Cardiac fibroblast (primary cell): ENCODE results near the gene VANGL1.

Experiments
- DNase-seq, 2 donors: peaks; one replicate each; pipeline versions ENCODE4 v3.0.0 to v3.0.0-alpha.2; 2010; ENCODE audit warnings: low read depth in 2 of 2
- H3K4me3 ChIP-seq, 2 donors: replicated peaks in 1 of 2; 1 replicate in 1 of 2; 2 replicates in 1 of 2; pipeline ENCODE4 v1.5.1; 2011; ENCODE audit warnings: low read depth in 2 of 2, low read length in 2 of 2, mild to moderate bottlenecking in 2 of 2, moderate library complexity in 1 of 2
- TF ChIP-seq, protein P1 (sequence below): IDR thresholded peaks from one replicate; pipeline ENCODE4 v1.5.1; 2011; ENCODE audit warnings: low read depth, mild to moderate bottlenecking, low read length, inconsistent platforms

Gene VANGL1

DNA sequence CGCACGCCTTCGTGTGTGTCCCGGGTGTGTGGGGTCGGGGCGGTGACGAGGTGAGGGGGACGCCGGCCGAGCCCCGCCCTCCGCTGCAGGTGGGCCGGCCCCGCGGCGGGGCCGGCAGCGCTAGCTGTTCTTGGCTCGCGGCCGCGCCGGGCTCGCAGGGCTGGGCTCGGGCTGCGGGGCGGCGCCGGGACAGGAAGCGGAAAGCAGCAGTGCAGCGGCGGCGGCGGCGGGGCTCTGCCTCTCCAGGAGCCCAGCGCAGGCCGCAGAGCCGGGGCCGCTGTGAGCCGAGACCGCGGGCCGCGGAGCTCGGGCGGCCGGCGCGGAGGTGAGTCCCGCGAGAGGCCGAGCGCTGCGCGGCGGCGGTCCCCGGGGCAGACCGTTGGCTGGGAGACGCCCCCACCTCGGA lies at the start of gene VANGL1:
Gene VANGL1, plus strand, starts transcription at position 209 of the 406 bp plus-strand sequence. CDS start 9,444 bp downstream, outside the sequence.
- peak within 1 kb of the TSS; percentile 85 to 93 for H3K4me3 ChIP-seq
- TF ChIP-seq, protein P1, sequence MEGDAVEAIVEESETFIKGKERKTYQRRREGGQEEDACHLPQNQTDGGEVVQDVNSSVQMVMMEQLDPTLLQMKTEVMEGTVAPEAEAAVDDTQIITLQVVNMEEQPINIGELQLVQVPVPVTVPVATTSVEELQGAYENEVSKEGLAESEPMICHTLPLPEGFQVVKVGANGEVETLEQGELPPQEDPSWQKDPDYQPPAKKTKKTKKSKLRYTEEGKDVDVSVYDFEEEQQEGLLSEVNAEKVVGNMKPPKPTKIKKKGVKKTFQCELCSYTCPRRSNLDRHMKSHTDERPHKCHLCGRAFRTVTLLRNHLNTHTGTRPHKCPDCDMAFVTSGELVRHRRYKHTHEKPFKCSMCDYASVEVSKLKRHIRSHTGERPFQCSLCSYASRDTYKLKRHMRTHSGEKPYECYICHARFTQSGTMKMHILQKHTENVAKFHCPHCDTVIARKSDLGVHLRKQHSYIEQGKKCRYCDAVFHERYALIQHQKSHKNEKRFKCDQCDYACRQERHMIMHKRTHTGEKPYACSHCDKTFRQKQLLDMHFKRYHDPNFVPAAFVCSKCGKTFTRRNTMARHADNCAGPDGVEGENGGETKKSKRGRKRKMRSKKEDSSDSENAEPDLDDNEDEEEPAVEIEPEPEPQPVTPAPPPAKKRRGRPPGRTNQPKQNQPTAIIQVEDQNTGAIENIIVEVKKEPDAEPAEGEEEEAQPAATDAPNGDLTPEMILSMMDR = no peak
- DNase-seq = peak; percentile 56 to 69

DNA sequence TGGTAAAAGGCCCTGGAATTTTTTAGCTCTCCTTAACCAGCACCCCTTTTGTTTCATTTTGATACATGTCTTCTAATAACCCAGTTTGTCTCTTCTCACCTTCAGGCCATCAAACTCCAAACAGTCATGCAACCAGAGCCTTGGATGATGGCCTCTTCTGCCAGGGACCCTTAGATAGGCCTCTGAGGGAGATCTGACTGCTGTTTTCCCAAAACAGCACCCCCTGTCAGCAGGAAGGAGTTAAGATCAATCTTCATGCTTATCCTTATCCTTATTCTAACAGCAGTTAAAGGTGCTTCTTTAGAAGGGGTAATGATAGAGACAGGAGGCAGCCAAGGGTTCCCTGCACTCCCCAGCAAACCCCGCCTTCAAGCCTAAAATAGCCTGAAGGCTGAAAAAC lies 49.5 kb upstream of the VANGL1 start:
- TF ChIP-seq, protein P1 = no peak
- DNase-seq = no peak
- H3K4me3 ChIP-seq = no peak overlapping the region

DNA sequence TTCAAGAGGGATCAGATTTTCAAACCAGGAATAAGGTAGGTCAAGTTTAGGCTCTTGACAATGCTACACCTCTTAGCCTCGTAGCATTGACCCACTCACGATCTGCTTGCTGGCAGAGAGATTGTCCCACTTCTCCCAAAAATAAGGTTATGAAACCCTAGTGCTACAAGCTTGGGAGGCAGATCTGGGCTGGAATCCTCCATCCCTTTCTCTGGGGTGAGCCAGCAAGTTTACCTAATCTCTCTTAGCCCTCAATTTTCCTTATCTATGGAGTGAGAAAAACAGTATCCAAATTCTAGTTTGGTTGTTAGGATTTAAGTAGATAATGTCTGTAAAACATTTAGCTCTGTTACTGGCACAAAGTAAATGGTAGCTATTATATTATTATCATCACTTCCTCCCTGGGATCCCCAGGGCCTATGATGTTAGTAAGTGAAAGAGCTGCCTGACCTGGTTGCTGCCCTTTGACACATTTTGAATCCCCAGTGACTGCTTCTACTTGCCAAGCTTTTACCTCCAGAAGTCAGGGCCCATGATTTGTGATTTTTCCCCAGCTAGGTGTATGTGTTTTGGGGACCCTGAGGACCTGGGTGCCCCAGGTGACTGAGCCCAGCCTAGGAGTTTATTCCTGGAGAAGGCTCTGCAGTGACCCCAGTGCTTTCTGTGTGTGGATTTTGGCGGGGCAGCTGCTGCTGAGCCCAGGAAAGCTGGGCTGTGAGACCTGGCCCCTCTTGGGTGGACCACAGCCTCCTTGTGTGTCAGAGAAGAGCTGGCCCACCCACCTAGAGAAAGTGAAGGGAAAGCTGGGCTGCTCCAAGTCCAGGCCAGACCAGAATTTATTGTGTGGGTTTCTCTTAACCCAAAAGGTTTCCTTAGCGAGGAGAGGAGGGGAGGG lies 48.2 kb upstream of the VANGL1 start:
- peak; percentile 3 to 61 for DNase-seq
- TF ChIP-seq, protein P1 = no peak
- H3K4me3 ChIP-seq = no peak overlapping the region

DNA sequence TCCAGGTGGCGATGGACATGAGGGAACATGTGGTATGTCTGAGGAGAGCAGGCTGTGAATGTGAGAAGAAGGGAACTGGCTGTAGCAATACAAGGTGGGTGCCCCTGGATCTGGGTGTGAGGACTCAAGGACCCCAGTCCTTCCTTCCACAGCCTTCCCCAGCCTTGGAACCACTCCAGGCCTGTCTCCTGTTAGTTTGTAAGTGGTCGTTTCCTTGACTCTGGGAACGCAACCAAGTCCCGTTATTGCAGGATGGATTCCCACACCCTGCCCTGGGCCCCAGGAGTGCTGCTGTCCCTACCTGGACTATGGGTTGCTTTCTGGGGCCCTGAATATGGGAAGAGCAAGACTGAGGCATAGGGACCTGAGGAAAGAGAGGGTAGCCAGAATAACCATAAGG lies 47.2 kb upstream of the VANGL1 start:
- TF ChIP-seq, protein P1 = no peak
- peak in 1 of 2 donors; percentile 13 for DNase-seq

DNA sequence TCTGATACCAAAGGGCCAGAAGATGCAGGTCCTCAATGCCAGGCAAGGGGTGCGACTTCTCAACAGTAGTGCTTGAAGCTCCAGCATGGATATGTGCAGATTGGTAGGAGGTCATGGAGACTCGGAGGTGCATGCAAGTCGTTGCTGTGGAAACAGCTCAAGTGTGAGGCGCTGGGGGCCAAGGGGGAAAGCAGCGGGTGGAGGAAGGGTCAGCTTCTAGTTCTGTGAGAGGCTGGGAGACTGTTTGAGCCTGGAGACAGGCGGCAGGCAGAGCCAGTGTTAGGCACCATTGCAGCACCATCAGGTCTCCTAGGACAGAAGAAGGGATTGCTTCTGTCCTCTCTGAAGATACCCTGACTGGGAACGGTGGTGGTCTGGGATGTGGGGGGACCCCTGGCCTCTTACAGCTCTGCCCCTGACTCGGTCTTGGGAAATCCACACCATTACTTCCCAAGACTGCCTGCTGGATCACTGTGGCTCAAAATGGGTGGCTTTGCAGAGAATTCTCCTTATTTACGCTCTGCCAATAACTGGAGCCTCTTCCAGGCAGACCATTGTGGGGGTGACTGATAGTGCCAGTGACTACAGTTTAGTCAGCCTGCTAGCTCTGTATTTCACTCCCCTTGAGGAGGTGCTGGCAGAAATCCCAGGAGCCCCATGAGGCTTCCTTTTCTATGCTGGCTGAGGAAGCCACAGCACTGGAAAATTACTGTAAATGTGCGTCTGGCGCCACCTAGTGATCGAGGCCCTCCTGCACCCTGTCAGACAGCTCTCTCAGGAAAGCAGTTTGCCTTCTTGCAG lies 46.3 kb upstream of the VANGL1 start:
- no peak overlapping the region for H3K4me3 ChIP-seq
- TF ChIP-seq, protein P1 = peak; percentile 97
- DNase-seq = peak; percentile 98

More for the DNA sequence above, 47.2 kb upstream of the VANGL1 start:
- H3K4me3 ChIP-seq = no peak overlapping the region

DNA sequence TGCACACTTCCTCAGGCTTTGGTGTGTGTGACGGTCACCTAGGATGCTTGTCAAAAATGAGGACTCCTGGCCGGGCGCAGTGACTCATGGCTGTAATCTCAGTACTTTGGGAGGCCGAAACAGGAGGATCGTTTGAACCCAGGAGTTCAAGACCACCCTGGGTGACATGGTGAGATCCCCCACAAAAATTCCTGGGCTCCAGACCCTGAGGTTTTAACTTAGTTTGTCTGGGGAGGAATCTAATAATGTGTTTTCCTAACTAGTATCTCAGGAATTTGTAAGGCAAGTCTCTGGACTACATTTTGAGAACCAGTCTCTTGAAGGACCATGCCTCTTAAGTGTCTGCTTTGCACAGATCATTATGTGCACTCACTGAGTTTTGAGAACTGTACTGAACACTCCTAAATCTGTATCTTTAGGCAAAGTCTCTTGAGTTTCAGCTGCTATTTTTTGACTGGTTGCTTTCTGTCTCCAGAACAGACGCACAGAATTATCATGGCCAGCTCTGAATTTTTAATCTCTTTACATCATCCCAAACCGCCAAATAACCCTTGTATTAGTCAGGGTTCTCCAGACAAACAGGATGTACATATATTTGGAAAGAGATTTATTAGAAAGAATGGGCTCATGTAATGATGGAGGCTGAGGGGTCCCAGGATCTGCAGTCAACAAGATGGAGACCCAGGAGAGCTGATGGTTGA lies 45.5 kb upstream of the VANGL1 start:
- TF ChIP-seq, protein P1 = no peak
- peak; percentile 71 to 74 for DNase-seq

More for the DNA sequence above, 45.5 kb upstream of the VANGL1 start:
- no peak overlapping the region for H3K4me3 ChIP-seq
